ENCODE data around the gene PGM2.

DNA sequence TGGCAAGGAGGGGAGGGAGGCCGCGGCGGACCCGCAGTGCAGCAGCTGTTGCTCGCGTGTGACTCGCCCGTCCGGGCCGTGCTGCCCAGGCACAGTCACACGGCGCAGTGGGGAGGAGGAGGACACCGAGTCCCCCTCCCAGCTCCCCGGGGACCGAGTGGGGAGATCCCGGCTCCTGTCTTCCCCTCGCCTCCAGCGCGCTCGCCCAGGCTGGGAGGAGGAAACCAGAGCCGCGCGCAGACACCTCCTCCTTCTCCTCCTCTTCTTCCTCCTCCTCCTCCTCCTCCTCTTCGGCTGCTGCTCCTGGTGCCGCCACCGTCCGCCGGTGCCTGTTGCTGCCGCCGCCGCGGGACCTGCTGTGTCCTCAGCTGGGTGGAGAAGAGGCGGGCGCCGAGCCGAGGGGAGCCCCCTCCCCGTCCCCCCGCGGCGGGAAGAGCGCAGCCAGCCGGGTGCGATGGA, 64.3 kb downstream of the PGM2 start, which contains the start of gene TBC1D1:
- no peak for TF ChIP-seq EZH2phosphoT487 (IDR thresholded peaks at IDR 0.05; ENCODE audit: insufficient read depth, low read depth)
- no peak for TF ChIP-seq EZH2 (IDR thresholded peaks at IDR 0.05; ENCODE audit: insufficient read depth, poor library complexity, severe bottlenecking)
